ENCODE measurements around the gene POFUT2.

The POFUT2 gene

GRCh38 chr21:45266518-45267389, 20.9 kb downstream of the POFUT2 start:
- ATAC-seq (ENCODE audit: low read depth) (no peak), DNase-seq (ENCODE audit: low spot score in 2 of 2) (no peak)
- H3K36me3 Mint-ChIP-seq, result peaks cover 23% of the 10 kb centered on the region
- peaks cover 5% of the 10 kb centered on the region for H3K9me3 Mint-ChIP-seq
- H3K4me3 Mint-ChIP-seq, result no peak overlapping the region
- H3K27ac Mint-ChIP-seq, result no peak overlapping the region
- H3K27me3 Mint-ChIP-seq, result no peaks in the 10 kb centered on the region
- no peaks in the 10 kb centered on the region for H3K4me1 Mint-ChIP-seq

GRCh38 chr21:45265721-45266517, 21.8 kb downstream of the POFUT2 start:
- DNase-seq (ENCODE audit: low spot score in 2 of 2) (no peak), ATAC-seq (ENCODE audit: low read depth) (no peak)
- H3K4me1 Mint-ChIP-seq, result no peaks in the 10 kb centered on the region
- H3K9me3 Mint-ChIP-seq, result no peaks in the 10 kb centered on the region
- no peak overlapping the region for H3K27ac Mint-ChIP-seq
- peaks cover 23% of the 10 kb centered on the region for H3K36me3 Mint-ChIP-seq
- no peak overlapping the region for H3K4me3 Mint-ChIP-seq
- H3K27me3 Mint-ChIP-seq, result no peaks in the 10 kb centered on the region

GRCh38 chr21:45264912-45265515, 22.7 kb downstream of the POFUT2 start:
- ATAC-seq (ENCODE audit: low read depth) (no peak), DNase-seq (ENCODE audit: low spot score in 2 of 2) (no peak)
- no peaks in the 10 kb centered on the region for H3K9me3 Mint-ChIP-seq
- no peak overlapping the region for H3K27ac Mint-ChIP-seq
- H3K4me3 Mint-ChIP-seq, result no peak overlapping the region
- H3K27me3 Mint-ChIP-seq, result no peaks in the 10 kb centered on the region
- peaks cover 23% of the 10 kb centered on the region for H3K36me3 Mint-ChIP-seq
- H3K4me1 Mint-ChIP-seq, result no peaks in the 10 kb centered on the region

- H3K36me3 Mint-ChIP-seq, result peaks cover 23% of the 10 kb centered on the region
- no peaks in the 10 kb centered on the region for H3K27me3 Mint-ChIP-seq
- H3K27ac Mint-ChIP-seq, result no peak overlapping the region
- no peak for ATAC-seq (ENCODE audit: low read depth)
- H3K4me1 Mint-ChIP-seq, result no peaks in the 10 kb centered on the region
- no peaks in the 10 kb centered on the region for H3K9me3 Mint-ChIP-seq
- no peak for DNase-seq (ENCODE audit: low spot score in 2 of 2)
- H3K4me3 Mint-ChIP-seq, result no peak overlapping the region
These were observed 23.4 kb downstream of the POFUT2 start for GRCh38 chr21:45264146-45264911.

GRCh38 chr21:45263534-45263933, 24.2 kb downstream of the POFUT2 start:
- Mint-ChIP-seq H3K36me3 (peaks cover 23% of the 10 kb centered on the region), H3K4me3 (no peak overlapping the region), H3K27me3 (peaks cover under 1% of the 10 kb centered on the region), H3K4me1 (no peaks in the 10 kb centered on the region), H3K27ac (no peak overlapping the region), H3K9me3 (no peaks in the 10 kb centered on the region)
- no peak for DNase-seq (ENCODE audit: low spot score in 2 of 2)
- no peak for ATAC-seq (ENCODE audit: low read depth)

- no peaks in the 10 kb centered on the region for H3K4me1 Mint-ChIP-seq
- no peak for DNase-seq (ENCODE audit: low spot score in 2 of 2)
- peaks cover 23% of the 10 kb centered on the region for H3K36me3 Mint-ChIP-seq
- H3K4me3 Mint-ChIP-seq, result no peak overlapping the region
- ATAC-seq (ENCODE audit: low read depth), result peak; percentile 56
- peaks cover 2% of the 10 kb centered on the region for H3K27me3 Mint-ChIP-seq
- H3K9me3 Mint-ChIP-seq, result no peaks in the 10 kb centered on the region
- H3K27ac Mint-ChIP-seq, result no peak overlapping the region
These were observed 25.1 kb downstream of the POFUT2 start for GRCh38 chr21:45262616-45263015.

GRCh38 chr21:45262041-45262581, 25.6 kb downstream of the POFUT2 start:
- Mint-ChIP-seq H3K4me3 (no peak overlapping the region), H3K27me3 (peaks cover 2% of the 10 kb centered on the region), H3K9me3 (no peaks in the 10 kb centered on the region), H3K4me1 (no peaks in the 10 kb centered on the region), H3K36me3 (peaks cover 18% of the 10 kb centered on the region), H3K27ac (no peak overlapping the region)
- ATAC-seq (ENCODE audit: low read depth) (no peak), DNase-seq (ENCODE audit: low spot score in 2 of 2) (no peak)

GRCh38 chr21:45261093-45261492, 26.6 kb downstream of the POFUT2 start:
- no peak for DNase-seq (ENCODE audit: low spot score in 2 of 2)
- Mint-ChIP-seq H3K4me3 (no peak overlapping the region), H3K36me3 (peaks cover 13% of the 10 kb centered on the region), H3K9me3 (no peaks in the 10 kb centered on the region), H3K4me1 (no peaks in the 10 kb centered on the region), H3K27me3 (peaks cover 2% of the 10 kb centered on the region), H3K27ac (no peak overlapping the region)
- ATAC-seq (ENCODE audit: low read depth), result no peak

- Mint-ChIP-seq H3K36me3 (peaks cover 8% of the 10 kb centered on the region), H3K9me3 (no peaks in the 10 kb centered on the region), H3K4me3 (no peak overlapping the region), H3K27me3 (peaks cover 2% of the 10 kb centered on the region), H3K4me1 (no peaks in the 10 kb centered on the region), H3K27ac (no peak overlapping the region)
- ATAC-seq (ENCODE audit: low read depth) (no peak), DNase-seq (ENCODE audit: low spot score in 2 of 2) (no peak)
These were observed 27.4 kb downstream of the POFUT2 start for GRCh38 chr21:45260191-45260825.

- Mint-ChIP-seq H3K27me3 (peaks cover 8% of the 10 kb centered on the region), H3K27ac (no peak overlapping the region), H3K4me1 (peaks cover 7% of the 10 kb centered on the region), H3K4me3 (no peak overlapping the region), H3K9me3 (no peaks in the 10 kb centered on the region), H3K36me3 (peaks cover 6% of the 10 kb centered on the region)
- ATAC-seq (ENCODE audit: low read depth) (no peak), DNase-seq (ENCODE audit: low spot score in 2 of 2) (no peak)
These were observed 28.4 kb downstream of the POFUT2 start for GRCh38 chr21:45259206-45259840.

- Mint-ChIP-seq H3K4me1 (peaks cover 7% of the 10 kb centered on the region), H3K36me3 (peaks cover 5% of the 10 kb centered on the region), H3K4me3 (no peak overlapping the region), H3K27ac (no peak overlapping the region), H3K27me3 (peaks cover 8% of the 10 kb centered on the region), H3K9me3 (no peaks in the 10 kb centered on the region)
- DNase-seq (ENCODE audit: low spot score in 2 of 2) (no peak), ATAC-seq (ENCODE audit: low read depth) (no peak)
These were observed 29.2 kb downstream of the POFUT2 start for GRCh38 chr21:45258466-45258865.

GRCh38 chr21:45257673-45258341, 29.9 kb downstream of the POFUT2 start:
- peaks cover 8% of the 10 kb centered on the region for H3K27me3 Mint-ChIP-seq
- no peaks in the 10 kb centered on the region for H3K9me3 Mint-ChIP-seq
- no peak overlapping the region for H3K27ac Mint-ChIP-seq
- DNase-seq (ENCODE audit: low spot score in 2 of 2) (no peak), ATAC-seq (ENCODE audit: low read depth) (no peak)
- H3K4me3 Mint-ChIP-seq, result no peak overlapping the region
- peaks cover 3% of the 10 kb centered on the region for H3K36me3 Mint-ChIP-seq
- H3K4me1 Mint-ChIP-seq, result peaks cover 7% of the 10 kb centered on the region
